Trophoblast cell (in vitro differentiated cells and primary cell): ENCODE results near the gene ABLIM1.

Experiments used
- DNase-seq, 2 donors: peaks; one replicate each; pipeline ENCODE4 v3.0.0-alpha.2; 2016
- H2AFZ ChIP-seq: 2 replicates; pipeline ENCODE4 v1.6.1; 2013; ENCODE audit warnings: low read length, moderate library complexity, mild to moderate bottlenecking; ENCODE audit not compliant: insufficient read depth, poor library complexity
- H2AK5ac ChIP-seq: 2 replicates; pipeline ENCODE4 v1.6.1; 2013; ENCODE audit warnings: mild to moderate bottlenecking, low read length
- H2BK120ac ChIP-seq: 2 replicates; pipeline ENCODE4 v1.6.1; 2013; ENCODE audit warnings: low read length, mild to moderate bottlenecking, moderate library complexity; ENCODE audit not compliant: insufficient read depth, poor library complexity
- H2BK12ac ChIP-seq: 2 replicates; pipeline ENCODE4 v1.6.1; 2013; ENCODE audit warnings: mild to moderate bottlenecking, low read length, moderate library complexity
- H2BK5ac ChIP-seq: 2 replicates; pipeline ENCODE4 v1.6.1; 2013; ENCODE audit warnings: low read length, low read depth, moderate library complexity, mild to moderate bottlenecking; ENCODE audit not compliant: poor library complexity
- H3K14ac ChIP-seq: 2 replicates; pipeline ENCODE4 v1.6.1; 2013; ENCODE audit warnings: mild to moderate bottlenecking, low read length
- H3K18ac ChIP-seq: 2 replicates; pipeline ENCODE4 v1.6.1; 2013; ENCODE audit warnings: mild to moderate bottlenecking, low read length
- H3K23ac ChIP-seq: 2 replicates; pipeline ENCODE4 v1.6.1; 2013; ENCODE audit warnings: low read length
- H3K27ac ChIP-seq: 2 replicates; pipeline ENCODE4 v1.5.1; 2013; ENCODE audit warnings: low read depth, mild to moderate bottlenecking, inconsistent platforms, low read length, moderate library complexity
- H3K27me3 ChIP-seq: 2 replicates; pipeline ENCODE4 v1.6.1; 2013; ENCODE audit warnings: inconsistent platforms, mild to moderate bottlenecking, low read length, moderate library complexity; ENCODE audit not compliant: insufficient read depth
- H3K36me3 ChIP-seq, 2 experiments: 1 replicate in 1 of 2; 2 replicates in 1 of 2; pipeline ENCODE4 v1.6.1; 2013; ENCODE audit warnings: low read length in 2 of 2, mild to moderate bottlenecking in 2 of 2, moderate library complexity in 1 of 2; ENCODE audit not compliant: insufficient read depth in 2 of 2, control insufficient read depth in 1 of 2
- H3K4ac ChIP-seq: 2 replicates; pipeline ENCODE4 v1.6.1; 2013; ENCODE audit warnings: low read depth, mild to moderate bottlenecking, low read length, moderate library complexity
- H3K4me1 ChIP-seq, 2 experiments: 1 replicate in 1 of 2; 2 replicates in 1 of 2; pipeline ENCODE4 v1.6.1; 2013; ENCODE audit warnings: low read length in 2 of 2, mild to moderate bottlenecking in 2 of 2, moderate library complexity in 1 of 2; ENCODE audit not compliant: insufficient read depth in 2 of 2, control insufficient read depth in 1 of 2
- H3K4me2 ChIP-seq: 2 replicates; pipeline ENCODE4 v1.6.1; 2013; ENCODE audit warnings: inconsistent platforms, mild to moderate bottlenecking, low read length, moderate library complexity
- H3K4me3 ChIP-seq: 2 replicates; pipeline ENCODE4 v1.5.1; 2013; ENCODE audit warnings: mild to moderate bottlenecking, low read depth, low read length, inconsistent platforms
- H3K79me1 ChIP-seq: one replicate; pipeline ENCODE4 v1.6.1; 2013; ENCODE audit warnings: low read length
- H3K79me2 ChIP-seq: 2 replicates; pipeline ENCODE4 v1.6.1; 2013; ENCODE audit warnings: low read length, mild to moderate bottlenecking; ENCODE audit not compliant: control insufficient read depth, insufficient read depth, poor library complexity
- H3K9ac ChIP-seq: 2 replicates; pipeline ENCODE4 v1.6.1; 2013; ENCODE audit warnings: mild to moderate bottlenecking, low read length
- H3K9me3 ChIP-seq: 2 replicates; pipeline ENCODE4 v1.6.1; 2013; ENCODE audit warnings: low read depth, mild to moderate bottlenecking, control low read depth, inconsistent platforms, low read length; ENCODE audit not compliant: insufficient read depth
- H4K12ac ChIP-seq: 2 replicates; pipeline ENCODE4 v1.6.1; 2013; ENCODE audit warnings: low read depth, mild to moderate bottlenecking, low read length, moderate library complexity
- H4K8ac ChIP-seq: 2 replicates; pipeline ENCODE4 v1.6.1; 2013; ENCODE audit warnings: low read depth, mild to moderate bottlenecking, low read length, moderate library complexity
- H4K91ac ChIP-seq: one replicate; pipeline ENCODE4 v1.6.1; 2013; ENCODE audit warnings: low read depth, mild to moderate bottlenecking, low read length, moderate library complexity
- WGBS: extraction: QIAGEN DNeasy Blood & Tissue Kit; methylation state at CpG from one replicate; pipeline ENCODE4 v1.1.7; 2013; ENCODE audit warnings: missing lambda C conversion rate; ENCODE audit not compliant: insufficient read length, insufficient coverage; ENCODE audit errors: extremely low coverage; 5-methylcytosine and 5-hydroxymethylcytosine counted together

The ABLIM1 gene

DNA sequence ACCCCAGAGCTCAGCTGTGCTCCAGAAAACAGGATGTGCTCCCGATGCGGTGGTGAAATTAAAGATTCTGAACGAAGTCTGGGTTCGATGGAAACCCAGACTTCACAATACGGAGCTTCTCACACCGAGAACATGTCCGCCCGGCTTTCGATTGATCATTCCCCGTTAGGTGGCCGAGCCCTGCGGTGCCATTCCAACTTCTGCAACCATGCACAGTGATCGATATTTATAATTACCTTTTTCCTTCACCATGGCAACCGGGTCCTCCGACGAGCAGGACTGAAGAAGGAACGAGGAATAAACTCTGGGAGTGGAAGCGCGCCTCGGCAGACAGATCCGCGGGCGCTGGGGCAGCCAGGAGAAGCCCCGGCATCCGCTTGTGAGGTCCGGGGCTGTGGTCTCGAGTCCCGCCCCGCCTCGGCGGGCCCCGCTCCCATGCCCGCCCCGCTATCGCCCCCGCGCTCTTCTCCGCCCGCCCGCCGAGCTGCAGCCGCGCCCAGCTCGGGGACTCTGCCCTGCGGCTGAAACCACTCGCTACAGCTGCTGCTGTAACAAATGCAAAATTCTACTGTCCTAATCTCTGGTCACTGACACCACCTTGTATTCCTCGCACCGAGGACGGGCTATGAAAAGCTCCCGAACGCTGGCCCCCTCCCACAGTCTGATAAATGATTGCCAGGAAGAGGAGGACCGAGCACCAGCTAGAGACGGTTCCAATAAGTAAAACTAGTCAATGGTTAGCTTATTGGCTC, 26.2 kb downstream of the ABLIM1 start:
- Histone ChIP-seq H2BK12ac (peak overlapping the region; percentile 29), H2AFZ (peak overlapping the region; percentile 51), H4K91ac (peak overlapping the region; percentile 58), H3K4me1 (peaks cover 16 to 33% of the 10 kb centered on the region in 2 experiments), H3K36me3 (no peaks in the 10 kb centered on the region), H3K27me3 (no peaks in the 10 kb centered on the region), H4K8ac (peak overlapping the region; percentile 35), H3K18ac (peak overlapping the region; percentile 33), H2BK5ac (no peak overlapping the region), H3K4me2 (peak overlapping the region; percentile 69), H3K4ac (peak overlapping the region; percentile 41), H2BK120ac (peak overlapping the region; percentile 67), H4K12ac (no peak overlapping the region), H3K9ac (peak overlapping the region; percentile 32), H3K23ac (no peak overlapping the region), H3K27ac (peak overlapping the region; percentile 16), H2AK5ac (no peak overlapping the region), H3K79me1 (peaks cover 15% of the 10 kb centered on the region), H3K14ac (peak overlapping the region; percentile 26), H3K79me2 (no peaks in the 10 kb centered on the region), H3K9me3 (no peaks in the 10 kb centered on the region), H3K4me3 (peak overlapping the region; percentile 66)
- DNase-seq: peak; percentile 83 to 86
- WGBS: no CpG with 5 or more reads among the region's 53 CpGs

GRCh38 chr10:114631090-114631665, 26.9 kb downstream of the ABLIM1 start:
- Histone ChIP-seq H2BK120ac (peak overlapping the region; percentile 67), H4K91ac (peak overlapping the region; percentile 58), H3K27ac (no peak overlapping the region), H3K79me1 (peaks cover 15% of the 10 kb centered on the region), H2AK5ac (no peak overlapping the region), H3K4me3 (peak overlapping the region; percentile 66), H3K23ac (no peak overlapping the region), H3K9me3 (no peaks in the 10 kb centered on the region), H3K18ac (no peak overlapping the region), H3K14ac (no peak overlapping the region), H3K4ac (peak overlapping the region; percentile 41), H2BK5ac (no peak overlapping the region), H3K27me3 (no peaks in the 10 kb centered on the region), H3K4me2 (peak overlapping the region; percentile 69), H3K9ac (no peak overlapping the region), H2BK12ac (no peak overlapping the region), H3K79me2 (no peaks in the 10 kb centered on the region), H3K4me1 (peaks cover 18 to 33% of the 10 kb centered on the region in 2 experiments), H4K12ac (peak overlapping the region; percentile 51), H4K8ac (no peak overlapping the region), H3K36me3 (no peaks in the 10 kb centered on the region), H2AFZ (no peak overlapping the region)
- DNase-seq: no peak
- no CpG with 5 or more reads among the region's 9 CpGs for WGBS

DNA sequence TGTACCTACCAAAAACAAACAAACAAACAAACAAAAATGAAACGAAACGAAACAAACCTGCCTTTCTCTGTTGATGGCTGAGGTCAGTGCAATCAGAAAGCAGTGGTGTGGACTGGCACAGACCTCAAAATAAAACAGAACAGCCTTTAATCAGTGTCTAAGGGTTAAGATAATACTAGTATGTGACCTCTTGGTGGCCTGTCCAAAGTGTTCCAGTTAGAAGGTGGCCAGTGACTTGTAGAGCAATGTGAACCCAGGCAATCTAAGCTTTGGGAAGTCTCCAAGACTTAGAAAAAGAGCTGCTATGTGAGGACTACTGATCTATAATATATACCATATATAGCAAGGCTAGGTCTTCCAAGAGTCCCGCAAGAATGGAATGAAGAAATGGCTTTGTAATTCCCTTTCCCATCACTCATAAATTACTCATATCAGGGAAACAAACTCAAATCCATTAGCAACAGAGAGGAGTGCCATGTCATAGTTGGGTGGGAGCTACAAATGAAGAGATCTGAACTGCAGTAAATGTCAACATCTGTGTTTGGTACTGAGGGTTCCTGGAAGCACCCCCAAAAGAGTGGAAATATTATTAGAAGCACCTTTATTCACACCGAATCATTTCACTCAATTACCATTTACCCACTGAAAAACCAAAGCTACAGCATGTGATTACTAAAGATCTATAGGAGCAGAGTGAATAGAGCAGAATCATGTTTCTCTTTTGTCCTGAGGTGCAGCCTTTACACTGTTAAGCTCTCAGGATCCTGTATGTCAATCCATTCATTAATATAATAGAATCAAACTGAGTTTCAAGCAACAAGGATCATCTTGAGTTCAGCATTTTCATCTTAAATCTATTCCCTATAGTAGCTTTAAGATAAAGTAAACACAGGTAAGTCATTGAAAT, 28.0 kb downstream of the ABLIM1 start:
- Histone ChIP-seq H3K4ac (no peak overlapping the region), H2AK5ac (no peak overlapping the region), H3K23ac (no peak overlapping the region), H2AFZ (no peak overlapping the region), H3K79me2 (no peaks in the 10 kb centered on the region), H4K91ac (no peak overlapping the region), H3K9me3 (no peaks in the 10 kb centered on the region), H3K18ac (no peak overlapping the region), H2BK5ac (no peak overlapping the region), H3K36me3 (no peaks in the 10 kb centered on the region), H3K4me2 (no peak overlapping the region), H4K12ac (no peak overlapping the region), H3K27me3 (no peaks in the 10 kb centered on the region), H3K79me1 (peaks cover 11% of the 10 kb centered on the region), H3K4me3 (no peak overlapping the region), H3K27ac (no peak overlapping the region), H2BK12ac (no peak overlapping the region), H4K8ac (no peak overlapping the region), H3K4me1 (peaks cover 14 to 26% of the 10 kb centered on the region in 2 experiments), H3K9ac (no peak overlapping the region), H2BK120ac (no peak overlapping the region), H3K14ac (no peak overlapping the region)
- DNase-seq: peak in 1 of 2 donors; percentile 5
- no CpG with 5 or more reads among the region's 4 CpGs for WGBS

DNA sequence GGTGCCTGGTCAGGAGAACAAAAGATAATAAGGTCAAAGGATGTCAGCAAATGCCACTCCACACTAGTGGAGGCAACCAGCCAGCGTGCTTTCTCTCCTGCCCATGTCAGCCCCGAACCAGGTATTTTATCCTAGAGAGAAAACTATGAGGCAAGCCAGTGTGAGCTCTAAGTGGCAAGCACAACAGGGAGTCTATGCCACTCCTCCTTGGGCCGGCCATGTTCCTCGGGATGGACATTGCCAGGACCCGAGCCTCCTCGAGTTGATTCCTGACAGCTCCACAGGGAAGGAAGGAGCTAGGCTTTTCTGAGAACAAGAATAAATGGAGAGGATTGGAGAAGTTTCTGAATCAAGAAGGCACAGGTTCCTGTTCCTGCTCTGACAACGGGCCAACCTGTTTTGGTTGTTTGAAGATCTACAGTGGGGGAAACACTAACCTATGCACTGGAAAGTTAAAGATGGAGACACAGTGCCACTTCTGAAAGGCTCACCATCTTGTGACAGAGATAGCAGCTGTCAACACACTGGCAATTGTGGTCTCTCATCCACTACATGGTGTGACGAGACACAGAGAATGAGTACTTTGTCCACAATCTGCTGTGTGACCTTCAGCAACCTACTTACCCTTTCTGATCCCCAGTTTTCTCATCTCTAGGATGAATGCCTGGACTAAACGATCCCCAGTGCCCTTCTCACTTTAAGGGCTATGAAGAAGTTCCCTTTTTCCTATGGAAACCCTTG, 28.8 kb downstream of the ABLIM1 start:
- Histone ChIP-seq H3K79me2 (no peaks in the 10 kb centered on the region), H3K79me1 (peaks cover 9% of the 10 kb centered on the region), H3K23ac (no peak overlapping the region), H2AFZ (peak overlapping the region; percentile 27), H3K4me3 (no peak overlapping the region), H3K9me3 (no peaks in the 10 kb centered on the region), H3K36me3 (no peaks in the 10 kb centered on the region), H3K4me2 (no peak overlapping the region), H2BK120ac (no peak overlapping the region), H4K8ac (no peak overlapping the region), H3K4me1 (peaks cover 13 to 27% of the 10 kb centered on the region in 2 experiments), H2BK5ac (no peak overlapping the region), H3K27me3 (no peaks in the 10 kb centered on the region), H3K18ac (no peak overlapping the region), H3K27ac (no peak overlapping the region), H3K14ac (no peak overlapping the region), H3K4ac (no peak overlapping the region), H4K12ac (no peak overlapping the region), H2AK5ac (no peak overlapping the region), H4K91ac (no peak overlapping the region), H2BK12ac (peak overlapping the region; percentile 29), H3K9ac (no peak overlapping the region)
- WGBS: no CpG with 5 or more reads among the region's 9 CpGs
- no peak for DNase-seq
